Activated CD4-positive, alpha-beta memory T cell treated with anti-CD3 and anti-CD28 coated beads for 36 hours (primary cell): ENCODE results near the gene APP. TPM values are rescaled to one million over a fixed set of nuclear protein-coding genes. Genes with fewer than 3 reads are reported as not detected.

Source experiments
- CTCF ChIA-PET: fragments of 350-600 bp; sonication (Branson Sonifier 250); formaldehyde crosslinking; loops from one replicate; lab custom pipeline; 2021; ENCODE audit warnings: antibody characterized with exemption, inconsistent platforms; lab: Charles Lee
- POLR2A ChIA-PET: fragments of 350-600 bp; sonication (Branson Sonifier 250); formaldehyde crosslinking; loops from one replicate; lab custom pipeline; 2021; ENCODE audit warnings: antibody characterized with exemption; lab: Charles Lee
- DNase-seq: peaks from one replicate; pipeline ENCODE4 v3.0.0-alpha.2; 2020
- H3K27ac Mint-ChIP-seq: one replicate; pipeline ENCODE4 v1.8.0; 2021; ENCODE audit warnings: mixed read lengths
- H3K27me3 Mint-ChIP-seq: one replicate; pipeline ENCODE4 v1.8.0; 2021; ENCODE audit warnings: mixed read lengths
- H3K36me3 Mint-ChIP-seq: one replicate; pipeline ENCODE4 v1.8.0; 2021; ENCODE audit warnings: mixed read lengths
- H3K4me1 Mint-ChIP-seq: one replicate; pipeline ENCODE4 v1.8.0; 2021; ENCODE audit warnings: low read depth, mixed read lengths
- H3K4me3 Mint-ChIP-seq: one replicate; pipeline ENCODE4 v1.8.0; 2021; ENCODE audit warnings: mild to moderate bottlenecking, mixed read lengths
- H3K9me3 Mint-ChIP-seq: one replicate; pipeline ENCODE4 v1.8.0; 2021; ENCODE audit warnings: mixed read lengths
- intact Hi-C: fragments of 100-400 bp; cut with micrococcal nuclease; formaldehyde crosslinking; loops from one replicate; pipeline ENCODE4 v1.15.1; 2023
- total RNA-seq, 2 experiments: library from RNA; stranded (reverse); gene quantifications; one replicate each; pipeline ENCODE4 v1.2.3, GENCODE V29; 2021

The APP gene
- total RNA-seq, 2 experiments from 2014 or later, result 46.3 to 47.1 TPM

DNA sequence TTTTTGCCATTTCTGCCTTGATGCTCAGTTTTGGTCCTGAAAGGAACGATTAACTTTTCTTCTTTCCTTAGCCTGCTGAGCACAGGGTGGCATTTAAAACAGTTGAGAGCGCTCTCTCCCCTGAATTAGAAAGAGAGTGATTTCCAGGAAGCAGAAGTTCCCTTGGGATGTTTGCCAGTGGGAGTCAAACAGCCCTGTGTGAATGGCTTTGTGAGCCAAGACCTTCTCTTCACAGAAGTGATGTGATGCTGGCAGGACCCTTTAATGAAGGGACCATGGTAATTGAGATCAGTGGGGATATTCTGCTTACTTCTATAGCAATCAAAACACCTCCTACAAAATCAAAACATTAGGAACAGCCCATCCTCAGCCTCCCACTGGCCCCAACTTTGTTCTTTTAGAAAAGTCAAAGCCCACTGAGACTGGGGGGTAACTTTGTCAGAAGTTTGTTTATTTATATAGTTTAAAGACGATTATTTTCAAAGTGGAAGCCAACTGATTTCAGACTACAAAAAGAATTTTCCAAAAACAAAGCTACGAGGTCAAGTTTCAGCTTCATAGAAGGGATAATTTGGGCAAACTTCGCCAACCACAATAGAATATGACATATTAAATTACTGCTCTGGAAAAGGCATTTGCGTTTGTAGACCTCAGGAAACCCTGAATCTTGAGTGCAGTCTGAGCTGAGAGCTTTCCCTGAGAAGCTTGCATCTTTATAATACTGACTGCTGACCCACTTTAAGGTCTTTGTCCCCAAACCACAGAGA lies 313.1 kb downstream of the APP start:
- H3K4me1 Mint-ChIP-seq, result no peaks in the 10 kb centered on the region
- intact Hi-C loops, result no loop called here
- H3K27me3 Mint-ChIP-seq, result peaks cover 9% of the 10 kb centered on the region
- CTCF ChIA-PET, result interaction anchor here (0.6 to 1.3 kb wide), 4 partner anchors 24 to 413 kb away, joined by 3 to 5 read pairs (median 3); no protein-coding TSS in a partner anchor
- H3K4me3 Mint-ChIP-seq, result no peak overlapping the region
- POLR2A ChIA-PET, result no interaction called here
- no peaks in the 10 kb centered on the region for H3K36me3 Mint-ChIP-seq
- H3K9me3 Mint-ChIP-seq, result no peaks in the 10 kb centered on the region
- no peak overlapping the region for H3K27ac Mint-ChIP-seq
- DNase-seq, result no peak

DNA sequence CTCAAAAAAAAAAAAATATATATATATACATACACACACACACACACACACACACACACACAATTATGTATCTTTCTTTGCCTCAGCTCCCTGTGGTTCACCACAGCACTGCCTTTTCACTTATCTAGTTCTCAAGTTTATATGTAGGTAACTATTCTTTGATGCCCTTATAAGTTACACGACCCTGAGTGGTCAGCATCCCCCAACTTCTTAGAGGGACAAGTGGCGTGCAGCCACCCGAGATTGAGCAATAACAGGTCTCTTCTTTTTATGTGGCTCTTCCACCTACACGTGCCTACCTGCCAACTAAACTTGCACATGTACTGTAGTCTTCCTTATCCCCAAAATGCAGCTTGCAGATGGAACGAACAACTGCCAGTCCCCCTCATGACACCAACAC lies 315.0 kb downstream of the APP start:
- no peak for DNase-seq
- Mint-ChIP-seq H3K36me3 (no peaks in the 10 kb centered on the region), H3K9me3 (no peaks in the 10 kb centered on the region), H3K4me1 (no peaks in the 10 kb centered on the region), H3K4me3 (no peak overlapping the region), H3K27me3 (peaks cover 9% of the 10 kb centered on the region), H3K27ac (no peak overlapping the region)
- ChIA-PET POLR2A (interaction anchor here (0.7 kb wide), 1 partner anchor 74 kb away, joined by 4 read pairs; no protein-coding TSS in a partner anchor), CTCF (no interaction called here)
- intact Hi-C loops, result no loop called here

DNA sequence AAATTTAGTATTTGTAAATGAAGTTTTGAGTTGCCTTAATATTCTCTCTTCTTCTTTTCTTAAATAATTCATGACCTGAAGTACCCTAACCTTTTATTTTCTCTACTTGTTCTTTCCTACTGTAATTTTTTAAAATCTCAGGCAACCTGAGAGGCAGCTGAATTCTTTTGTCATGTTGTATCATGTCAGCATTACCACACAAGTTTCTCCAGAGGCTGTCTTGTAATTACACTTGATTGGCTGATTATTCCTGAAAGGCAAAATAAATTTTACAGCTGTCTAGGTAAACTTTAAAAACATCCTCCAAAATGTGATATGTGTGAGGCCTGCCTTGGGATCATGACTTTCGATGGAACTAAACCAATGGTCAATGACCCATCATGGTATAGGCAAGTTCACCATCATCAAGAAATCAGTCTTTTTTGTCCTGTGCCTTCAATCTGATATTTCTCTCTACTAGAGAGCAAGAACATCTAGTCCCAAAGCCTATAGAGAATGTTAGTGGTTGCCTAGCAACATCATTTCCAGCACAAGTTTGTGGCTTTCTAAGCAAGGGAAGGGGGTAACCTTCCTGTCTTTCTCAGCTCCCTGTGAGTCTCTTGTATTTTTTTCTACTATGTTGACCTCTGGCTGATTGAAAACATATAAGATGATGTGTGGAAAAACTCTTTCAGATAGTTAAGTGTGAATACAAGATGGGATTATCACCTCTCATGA lies 320.3 kb downstream of the APP start:
- intact Hi-C loops, result no loop called here
- Mint-ChIP-seq H3K27me3 (peaks cover 8% of the 10 kb centered on the region), H3K4me3 (no peak overlapping the region), H3K4me1 (peaks cover 9% of the 10 kb centered on the region), H3K9me3 (peaks cover 11% of the 10 kb centered on the region), H3K36me3 (peaks cover 4% of the 10 kb centered on the region), H3K27ac (no peak overlapping the region)
- ChIA-PET CTCF (no interaction called here), POLR2A (no interaction called here)
- no peak for DNase-seq

DNA sequence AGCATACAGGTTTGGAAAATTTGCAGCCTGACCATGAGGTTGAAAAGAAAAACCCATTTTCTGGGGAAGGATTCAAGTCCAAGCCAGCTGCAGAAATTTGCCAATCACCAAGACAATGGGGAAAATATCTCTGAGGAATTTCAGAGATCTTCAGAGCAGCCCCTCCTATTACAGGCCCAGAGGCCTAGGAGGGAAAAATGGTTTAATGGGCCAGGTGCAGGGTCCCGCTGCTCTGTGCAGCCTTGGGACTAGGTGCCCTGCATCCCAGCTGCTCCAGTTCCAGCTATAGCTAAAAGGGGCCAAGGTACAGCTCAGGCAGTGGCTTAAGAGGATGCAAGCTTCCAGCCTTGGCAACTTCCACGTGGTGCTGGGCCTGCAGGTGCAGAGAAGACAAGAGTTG lies 322.3 kb downstream of the APP start:
- H3K9me3 Mint-ChIP-seq, result peaks cover 11% of the 10 kb centered on the region
- intact Hi-C loops, result no loop called here
- H3K27ac Mint-ChIP-seq, result no peak overlapping the region
- DNase-seq, result no peak
- CTCF ChIA-PET, result no interaction called here
- no peak overlapping the region for H3K4me3 Mint-ChIP-seq
- H3K36me3 Mint-ChIP-seq, result peaks cover 4% of the 10 kb centered on the region
- POLR2A ChIA-PET, result no interaction called here
- H3K4me1 Mint-ChIP-seq, result peaks cover 14% of the 10 kb centered on the region
- peaks cover 13% of the 10 kb centered on the region for H3K27me3 Mint-ChIP-seq

DNA sequence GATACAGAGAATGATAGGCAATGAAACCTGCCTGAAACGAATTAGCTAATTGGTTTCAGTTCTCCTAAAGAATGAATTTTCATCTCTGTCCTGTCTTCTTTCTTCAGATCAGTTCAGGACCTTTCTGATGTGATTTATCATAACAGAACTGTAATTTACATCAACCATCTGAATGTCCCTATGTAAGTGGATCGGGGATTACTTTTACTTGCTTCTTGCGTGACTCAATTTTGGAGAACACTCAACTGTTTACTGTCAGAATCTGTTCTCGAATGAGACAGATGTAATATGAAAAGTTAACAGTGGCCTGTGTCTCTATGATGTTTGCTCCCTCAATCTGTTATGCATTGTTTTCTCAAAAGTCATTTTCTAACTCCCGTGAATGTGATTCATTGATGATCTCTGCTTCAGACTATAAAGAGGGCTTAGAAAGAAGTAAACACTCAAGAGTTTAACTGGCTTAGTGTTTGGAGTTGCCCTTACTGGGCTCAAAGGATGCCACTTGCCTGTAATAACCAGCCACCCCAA lies 324.8 kb downstream of the APP start:
- ChIA-PET CTCF (interaction anchor here (0.8 to 0.9 kb wide), 2 partner anchors 20 to 45 kb away, joined by 3 to 5 read pairs; no protein-coding TSS in a partner anchor), POLR2A (interaction anchor here (0.9 kb wide), 1 partner anchor 9 kb away, joined by 4 read pairs; no protein-coding TSS in a partner anchor)
- H3K4me1 Mint-ChIP-seq, result peaks cover 14% of the 10 kb centered on the region
- intact Hi-C loops, result loop anchor here (1.0 kb wide), 2 partner anchors 36 to 449 kb away; no protein-coding TSS in a partner anchor
- DNase-seq, result no peak
- no peak overlapping the region for H3K4me3 Mint-ChIP-seq
- peaks cover 11% of the 10 kb centered on the region for H3K9me3 Mint-ChIP-seq
- peaks cover 22% of the 10 kb centered on the region for H3K27me3 Mint-ChIP-seq
- H3K27ac Mint-ChIP-seq, result peak overlapping the region; percentile 60
- peaks cover 4% of the 10 kb centered on the region for H3K36me3 Mint-ChIP-seq

DNA sequence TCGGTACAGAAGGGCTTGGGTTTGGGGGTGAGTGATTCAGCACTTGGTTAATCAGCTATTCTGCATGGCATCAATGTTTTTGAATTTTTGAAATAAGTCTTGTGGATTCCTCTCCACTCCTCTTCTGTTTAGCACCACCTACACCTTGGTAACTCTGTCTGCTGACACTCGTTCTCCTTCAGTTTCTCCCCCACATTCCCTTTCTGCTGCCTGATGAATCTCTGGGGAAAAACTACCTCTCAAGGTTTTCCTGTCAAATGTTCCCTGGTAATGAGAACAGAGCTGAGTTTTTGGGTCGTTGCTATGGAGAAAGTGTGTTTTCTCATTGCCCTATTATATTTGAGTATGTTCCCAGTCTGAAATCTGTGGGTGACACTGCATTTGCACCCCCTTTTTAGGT lies 327.6 kb downstream of the APP start:
- H3K4me1 Mint-ChIP-seq, result peaks cover 14% of the 10 kb centered on the region
- H3K4me3 Mint-ChIP-seq, result no peak overlapping the region
- peaks cover 1% of the 10 kb centered on the region for H3K36me3 Mint-ChIP-seq
- intact Hi-C loops, result no loop called here
- DNase-seq, result no peak
- H3K9me3 Mint-ChIP-seq, result peaks cover 10% of the 10 kb centered on the region
- CTCF ChIA-PET, result no interaction called here
- POLR2A ChIA-PET, result no interaction called here
- peaks cover 22% of the 10 kb centered on the region for H3K27me3 Mint-ChIP-seq
- no peak overlapping the region for H3K27ac Mint-ChIP-seq

DNA sequence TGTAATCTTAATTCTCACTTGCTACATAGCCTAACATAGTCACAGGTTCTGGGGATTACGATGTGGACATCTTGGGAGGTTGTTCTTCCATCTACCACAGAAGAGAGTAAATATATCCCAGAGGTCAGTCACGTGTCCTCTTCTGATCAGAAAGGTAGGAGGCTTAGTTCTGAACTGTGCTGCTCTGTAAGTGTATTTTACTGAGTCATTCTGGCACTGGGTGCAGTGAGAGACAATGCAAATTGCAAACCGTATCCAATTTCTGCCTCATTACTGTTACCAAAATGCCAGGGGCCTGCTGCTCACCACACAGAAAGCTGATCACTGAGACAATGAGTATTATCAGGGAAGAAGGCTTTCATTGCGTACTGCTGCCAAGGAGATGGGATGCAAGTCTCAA lies 331.8 kb downstream of the APP start:
- CTCF ChIA-PET, result no interaction called here
- H3K9me3 Mint-ChIP-seq, result peaks cover 7% of the 10 kb centered on the region

DNA sequence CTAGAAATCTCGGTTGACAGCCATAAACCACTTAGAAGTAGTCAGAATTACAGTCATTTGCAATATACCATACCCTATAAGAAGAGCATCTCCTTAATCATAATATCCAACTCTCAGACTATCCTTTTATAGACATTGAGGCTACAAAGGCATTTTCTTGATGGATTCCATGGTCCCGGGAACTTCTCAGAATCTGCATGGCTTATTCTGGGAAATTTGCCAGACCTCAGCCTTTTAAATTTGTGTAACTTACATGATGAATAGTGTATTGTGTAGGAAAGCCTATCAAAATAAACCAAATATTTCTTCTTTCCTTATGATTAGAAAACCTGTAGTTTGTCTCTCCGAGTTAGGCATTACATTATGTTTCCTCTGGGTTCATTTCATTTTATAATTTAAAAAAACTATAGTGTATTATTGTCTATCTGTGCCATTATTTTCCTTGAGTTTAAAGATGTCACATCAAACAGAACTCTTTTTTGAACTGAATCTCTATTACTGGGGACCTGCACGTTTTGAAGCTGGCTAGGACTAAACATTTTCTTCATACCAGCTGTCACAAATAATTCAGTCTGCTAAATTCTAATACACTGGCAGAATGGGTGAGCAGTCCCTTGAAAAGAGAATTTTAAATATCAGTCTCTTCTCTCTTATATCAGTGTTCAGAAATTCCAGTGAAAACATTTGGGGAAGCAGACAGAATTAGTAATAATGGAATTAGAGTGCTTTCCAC lies 332.9 kb downstream of the APP start:
- intact Hi-C loops, result no loop called here
- Mint-ChIP-seq H3K9me3 (peaks cover 7% of the 10 kb centered on the region), H3K36me3 (no peaks in the 10 kb centered on the region), H3K4me3 (no peak overlapping the region), H3K4me1 (no peaks in the 10 kb centered on the region), H3K27me3 (peaks cover 18% of the 10 kb centered on the region), H3K27ac (no peak overlapping the region)
- ChIA-PET POLR2A (no interaction called here), CTCF (no interaction called here)
- no peak for DNase-seq

More for the DNA sequence above, 331.8 kb downstream of the APP start:
- no peak overlapping the region for H3K4me3 Mint-ChIP-seq
- POLR2A ChIA-PET, result no interaction called here
- H3K27me3 Mint-ChIP-seq, result peaks cover 14% of the 10 kb centered on the region
- H3K36me3 Mint-ChIP-seq, result no peaks in the 10 kb centered on the region
- intact Hi-C loops, result no loop called here
- DNase-seq, result no peak
- H3K4me1 Mint-ChIP-seq, result no peaks in the 10 kb centered on the region
- no peak overlapping the region for H3K27ac Mint-ChIP-seq

DNA sequence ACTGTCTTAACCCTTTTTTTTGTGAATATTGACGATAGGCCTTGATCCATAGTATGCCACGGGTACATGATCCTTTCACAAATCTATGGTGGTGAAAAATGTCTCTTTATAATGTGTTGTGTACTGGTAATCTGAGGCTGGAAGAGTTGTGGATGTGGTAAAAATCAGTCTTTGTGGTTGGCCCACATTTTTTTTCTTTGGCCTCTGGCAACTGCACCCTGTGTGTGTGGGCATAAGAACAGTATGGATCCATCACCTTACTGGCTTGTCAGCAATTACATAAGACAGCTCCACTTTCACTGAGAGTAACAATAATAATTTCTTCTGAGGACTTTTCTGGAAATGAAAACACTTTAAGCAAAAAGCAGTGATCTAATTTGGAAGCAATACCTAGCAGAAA lies 334.2 kb downstream of the APP start:
- H3K36me3 Mint-ChIP-seq, result no peaks in the 10 kb centered on the region
- peaks cover 3% of the 10 kb centered on the region for H3K4me1 Mint-ChIP-seq
- peaks cover 7% of the 10 kb centered on the region for H3K9me3 Mint-ChIP-seq
- ChIA-PET CTCF (interaction anchor here (0.7 kb wide), 1 partner anchor 35 kb away, joined by 3 read pairs; no protein-coding TSS in a partner anchor), POLR2A (interaction anchor here (1.2 kb wide), 1 partner anchor 9 kb away, joined by 4 read pairs; no protein-coding TSS in a partner anchor)
- peaks cover 13% of the 10 kb centered on the region for H3K27me3 Mint-ChIP-seq
- no peak for DNase-seq
- H3K27ac Mint-ChIP-seq, result no peak overlapping the region
- intact Hi-C loops, result no loop called here
- no peak overlapping the region for H3K4me3 Mint-ChIP-seq

DNA sequence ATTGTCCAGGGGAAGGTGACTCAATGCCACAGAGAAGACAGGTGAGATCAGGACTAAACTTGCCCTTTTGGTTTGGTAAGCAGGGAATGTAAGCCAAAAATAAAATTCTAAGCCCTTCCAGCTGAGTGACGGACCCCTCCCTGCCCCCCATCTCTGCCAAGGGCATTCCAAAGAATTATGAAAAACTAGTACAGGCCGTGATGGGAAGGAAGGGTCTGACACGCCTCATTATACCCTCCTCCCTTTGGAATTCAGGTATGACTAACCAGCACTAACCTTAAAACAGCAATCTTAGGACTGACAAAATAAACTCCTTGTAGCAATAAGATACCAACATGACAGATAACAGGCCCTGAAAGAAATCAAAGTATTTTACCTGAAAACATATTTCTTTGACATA lies 336.2 kb downstream of the APP start:
- H3K9me3 Mint-ChIP-seq, result no peaks in the 10 kb centered on the region
- H3K4me3 Mint-ChIP-seq, result no peak overlapping the region
- DNase-seq, result no peak
- no peak overlapping the region for H3K27ac Mint-ChIP-seq
- H3K36me3 Mint-ChIP-seq, result no peaks in the 10 kb centered on the region
- peaks cover 13% of the 10 kb centered on the region for H3K27me3 Mint-ChIP-seq
- CTCF ChIA-PET, result no interaction called here
- peaks cover 3% of the 10 kb centered on the region for H3K4me1 Mint-ChIP-seq
- intact Hi-C loops, result no loop called here
- POLR2A ChIA-PET, result no interaction called here

DNA sequence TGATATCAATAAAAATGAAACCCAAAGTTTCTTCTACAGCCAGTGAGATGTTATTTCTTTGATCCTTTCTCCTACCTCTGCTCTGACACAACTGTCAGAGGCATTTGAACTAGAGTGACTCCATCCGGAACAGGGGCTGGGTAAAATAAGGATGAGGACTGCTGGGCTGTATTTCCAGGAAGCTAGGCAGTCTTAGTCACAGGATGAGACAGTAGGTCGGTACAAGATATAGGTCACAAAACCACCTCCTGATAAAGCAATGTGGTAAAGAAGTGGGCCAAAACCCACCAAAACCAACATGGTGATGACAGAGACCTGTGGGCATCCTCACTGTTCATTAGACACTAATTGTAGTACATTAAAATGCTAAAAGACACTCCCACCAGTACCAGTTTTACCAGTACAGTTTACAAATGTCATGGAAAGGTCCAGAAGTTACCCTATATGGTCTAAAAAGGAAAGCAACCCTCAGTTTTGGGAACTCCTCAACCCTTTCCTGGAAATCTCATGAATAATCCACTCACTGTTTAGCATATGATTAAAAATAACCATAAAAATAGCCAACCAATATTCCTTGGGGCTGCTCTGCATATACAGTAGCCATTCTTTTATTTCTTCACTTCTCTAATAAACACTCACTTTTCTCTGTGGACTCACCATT lies 339.1 kb downstream of the APP start:
- Mint-ChIP-seq H3K27me3 (peaks cover 11% of the 10 kb centered on the region), H3K36me3 (no peaks in the 10 kb centered on the region), H3K27ac (no peak overlapping the region), H3K4me3 (no peak overlapping the region), H3K4me1 (peaks cover 3% of the 10 kb centered on the region), H3K9me3 (no peaks in the 10 kb centered on the region)
- ChIA-PET POLR2A (no interaction called here), CTCF (no interaction called here)
- intact Hi-C loops, result no loop called here
- peak; percentile 24 for DNase-seq
